Stimulated activated CD4-positive, alpha-beta T cell treated with anti-CD3 and anti-CD28 coated beads, Interleukin-15, amount 100 ng/mL, for 1 hour (primary cell): ENCODE measurements around the gene CFL1.
A peak's percentile ranks its signal among the peaks of the same experiment; 100 is the strongest.
"Not testable (repeated sequence)": the region's sequence is repeated elsewhere in the genome, so short reads cannot be mapped to it uniquely, and the experiment has no call there.

ENCODE experiments used
- DNase-seq, 2 donors: peaks; one replicate each; pipeline ENCODE4 v3.0.0-alpha.2; 2020; ENCODE audit warnings: low read depth in 1 of 2, low spot score in 1 of 2

Gene CFL1

GRCh38 chr11:65842144-65842543 lies 15.8 kb downstream of the CFL1 start:
- DNase-seq, result no peak

GRCh38 chr11:65834202-65834601 lies 23.8 kb downstream of the CFL1 start:
- no peak for DNase-seq

GRCh38 chr11:65833297-65834030 lies 24.5 kb downstream of the CFL1 start, which contains the start of gene SNX32:
SNX32 (plus strand) TSS chr11:65833963; CDS start chr11:65834066, 103 bp downstream.
- DNase-seq, result peak; percentile 89 to 92

- not testable (repeated sequence) for DNase-seq
Measured at GRCh38 chr11:65832231-65832630, 25.7 kb downstream of the CFL1 start.

- no peak for DNase-seq
Measured at GRCh38 chr11:65829459-65829858, 28.5 kb downstream of the CFL1 start.

- DNase-seq, result no peak
Measured at GRCh38 chr11:65826984-65827735, 30.8 kb downstream of the CFL1 start.

- DNase-seq, result no peak
Measured at GRCh38 chr11:65822776-65823528, 35.0 kb downstream of the CFL1 start.

GRCh38 chr11:65821107-65821506 lies 36.9 kb downstream of the CFL1 start:
- no peak for DNase-seq

GRCh38 chr11:65817835-65818680 lies 39.9 kb downstream of the CFL1 start:
- DNase-seq, result peak; percentile 90 to 93

- no peak for DNase-seq
Measured at GRCh38 chr11:65817312-65817834, 40.6 kb downstream of the CFL1 start.

- DNase-seq, result no peak
Measured at GRCh38 chr11:65816696-65817095, 41.3 kb downstream of the CFL1 start.

GRCh38 chr11:65814986-65815565 lies 42.9 kb downstream of the CFL1 start:
- DNase-seq, result no peak

- no peak for DNase-seq
Measured at GRCh38 chr11:65814131-65814985, 43.6 kb downstream of the CFL1 start.

GRCh38 chr11:65811764-65812475 lies 46.1 kb downstream of the CFL1 start:
- no peak for DNase-seq

GRCh38 chr11:65810046-65810868 lies 47.7 kb downstream of the CFL1 start:
- DNase-seq, result no peak

- no peak for DNase-seq
Measured at GRCh38 chr11:65809496-65809895, 48.5 kb downstream of the CFL1 start.

- DNase-seq, result no peak
Measured at GRCh38 chr11:65808744-65809341, 49.1 kb downstream of the CFL1 start.
